Measurements from ENCODE around the gene GPR37L1.

Gene GPR37L1

GRCh38 chr1:202121006-202121405, 1.7 kb upstream of the GPR37L1 start:
- no peak for TF ChIP-seq CTCF (IDR thresholded peaks at IDR 0.05; ENCODE audit: borderline replicate concordance, insufficient read depth, low read depth, low read length)
- H3K4me3 ChIP-seq (ENCODE audit: low read depth, low read length): no peak overlapping the region

- no peak for TF ChIP-seq CTCF (IDR thresholded peaks at IDR 0.05; ENCODE audit: borderline replicate concordance, insufficient read depth, low read depth, low read length)
- no peak overlapping the region for H3K4me3 ChIP-seq (ENCODE audit: low read depth, low read length)
Measured at GRCh38 chr1:202123336-202123813, 658 bp downstream of the GPR37L1 start.

DNA sequence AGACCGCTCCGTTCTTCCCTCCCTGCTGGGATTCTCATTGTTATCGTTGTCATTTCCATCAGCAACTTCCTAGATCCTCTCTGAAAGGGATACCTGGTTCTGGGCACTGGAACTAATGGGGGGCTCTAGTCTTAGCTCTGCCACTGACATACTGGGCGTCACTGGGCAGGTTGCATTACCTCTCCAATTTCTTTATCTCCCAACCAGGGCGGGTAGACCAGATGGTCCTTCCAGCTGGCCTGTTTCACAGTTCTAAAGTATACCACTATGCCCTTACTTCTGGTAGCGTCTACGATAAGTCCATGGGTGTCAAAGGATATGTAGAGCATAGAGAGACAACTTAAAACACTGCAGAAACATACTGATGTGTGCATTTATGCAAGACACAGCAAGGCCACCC, 1.4 kb downstream of the GPR37L1 start:
- TF ChIP-seq CTCF (IDR thresholded peaks at IDR 0.05; ENCODE audit: borderline replicate concordance, insufficient read depth, low read depth, low read length): no peak
- no peak overlapping the region for H3K4me3 ChIP-seq (ENCODE audit: low read depth, low read length)

DNA sequence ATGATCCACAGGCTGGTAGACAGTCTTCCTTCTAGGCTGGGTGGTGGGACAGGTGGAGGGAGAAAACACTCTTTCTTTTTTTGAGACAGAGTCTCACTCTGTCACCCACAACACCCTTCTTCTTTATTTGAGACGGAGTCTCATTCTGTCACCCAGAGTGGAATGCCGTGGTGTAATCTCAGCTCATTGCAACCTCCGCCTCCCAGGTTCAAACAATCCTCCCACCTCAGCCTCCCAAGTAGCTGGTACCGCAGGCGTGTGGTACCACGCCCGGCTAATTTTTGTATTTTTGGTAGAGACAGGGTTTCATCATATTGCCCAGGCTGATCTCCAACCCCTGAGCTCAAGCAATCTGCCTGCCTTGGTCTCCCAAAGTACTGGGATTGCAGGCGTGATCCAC, 2.9 kb downstream of the GPR37L1 start:
- no peak overlapping the region for H3K4me3 ChIP-seq (ENCODE audit: low read depth, low read length)
- no peak for TF ChIP-seq CTCF (IDR thresholded peaks at IDR 0.05; ENCODE audit: borderline replicate concordance, insufficient read depth, low read depth, low read length)

GRCh38 chr1:202126426-202126825, 3.7 kb downstream of the GPR37L1 start:
- no peak overlapping the region for H3K4me3 ChIP-seq (ENCODE audit: low read depth, low read length)
- TF ChIP-seq CTCF (IDR thresholded peaks at IDR 0.05; ENCODE audit: borderline replicate concordance, insufficient read depth, low read depth, low read length): no peak

DNA sequence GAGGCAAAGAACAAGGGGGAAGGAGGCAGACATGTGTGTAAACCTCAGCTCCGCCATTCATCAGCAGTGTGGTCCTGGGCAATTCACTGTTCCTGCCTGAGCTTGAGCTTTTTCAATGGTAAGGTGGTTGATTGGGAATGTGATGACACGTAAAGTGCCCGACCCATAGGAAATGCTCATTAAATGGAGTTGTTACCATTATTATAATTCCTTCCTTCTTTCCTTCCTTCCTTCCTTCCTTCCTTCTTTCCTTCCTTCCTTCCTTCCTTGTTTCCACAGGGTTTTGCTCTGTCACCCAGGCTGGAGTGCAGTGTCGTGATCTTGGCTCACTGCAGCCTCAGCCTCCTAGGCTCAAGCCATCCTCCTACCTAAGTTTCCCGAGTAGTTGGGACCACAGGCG, 4.3 kb downstream of the GPR37L1 start:
- no peak overlapping the region for H3K4me3 ChIP-seq (ENCODE audit: low read depth, low read length)

More for the DNA sequence above, 4.3 kb downstream of the GPR37L1 start:
- no peak for TF ChIP-seq CTCF (IDR thresholded peaks at IDR 0.05; ENCODE audit: borderline replicate concordance, insufficient read depth, low read depth, low read length)
